Liver (tissue), 9 donors: Measurements from ENCODE around the gene PPP6R1. TPM values are rescaled to one million over a fixed set of nuclear protein-coding genes. Genes with fewer than 3 reads are reported as not detected.

Experiments
- DNase-seq: peaks from one replicate; pipeline ENCODE4 v3.0.0-alpha.2; 2017; ENCODE audit warnings: low spot score
- H3K27ac ChIP-seq, 2 donors: one replicate each; pipeline ENCODE4 v1.7.0; 2013; ENCODE audit warnings: inconsistent platforms in 2 of 2, low read length in 2 of 2, control low read depth in 1 of 2, low read depth in 1 of 2, mild to moderate bottlenecking in 1 of 2
- H3K27me3 ChIP-seq, 4 donors: one replicate each; pipeline versions ENCODE4 v1.6.1 to v1.7.0; 2013; ENCODE audit warnings: low read length in 3 of 4, inconsistent platforms in 1 of 4, mild to moderate bottlenecking in 1 of 4, moderate library complexity in 1 of 4; ENCODE audit not compliant: control insufficient read depth in 4 of 4, insufficient read depth in 4 of 4
- H3K36me3 ChIP-seq, 4 donors: one replicate each; pipeline versions ENCODE4 v1.6.1 to v1.7.0; 2013; ENCODE audit warnings: low read length in 3 of 4, mild to moderate bottlenecking in 3 of 4, low read depth in 1 of 4, moderate library complexity in 1 of 4; ENCODE audit not compliant: control insufficient read depth in 4 of 4, insufficient read depth in 3 of 4
- H3K4me1 ChIP-seq, 4 donors: one replicate each; pipeline versions ENCODE4 v1.6.1 to v1.7.0; 2013; ENCODE audit warnings: low read length in 3 of 4, mild to moderate bottlenecking in 3 of 4, moderate library complexity in 1 of 4; ENCODE audit not compliant: control insufficient read depth in 4 of 4, insufficient read depth in 4 of 4
- H3K4me3 ChIP-seq, 3 donors: one replicate each; pipeline versions ENCODE4 v1.6.1 to v1.7.0; 2013; ENCODE audit warnings: low read length in 3 of 3, control low read depth in 1 of 3, low read depth in 1 of 3, mild to moderate bottlenecking in 1 of 3
- H3K9ac ChIP-seq, 2 donors: one replicate each; pipeline ENCODE4 v1.7.0; 2013; ENCODE audit warnings: low read length in 2 of 2, mild to moderate bottlenecking in 2 of 2, moderate library complexity in 2 of 2, control low read depth in 1 of 2, low read depth in 1 of 2
- H3K9me3 ChIP-seq, 4 donors: one replicate each; pipeline versions ENCODE4 v1.6.1 to v1.7.0; 2013; ENCODE audit warnings: low read length in 3 of 4; ENCODE audit not compliant: control insufficient read depth in 4 of 4
- ATF3 ChIP-seq: IDR thresholded peaks from 2 replicates; pipeline ENCODE4 v1.6.1; 2016; ENCODE audit warnings: antibody characterized with exemption
- FOXA2 ChIP-seq: IDR thresholded peaks from 2 replicates; pipeline ENCODE4 v1.6.1; 2016; ENCODE audit warnings: antibody characterized with exemption
- JUND ChIP-seq, 2 donors: IDR thresholded peaks; 2 replicates each; pipeline ENCODE4 v1.6.1; 2016; ENCODE audit warnings: antibody characterized with exemption in 2 of 2
- NR2F2 ChIP-seq: IDR thresholded peaks from 2 replicates; pipeline ENCODE4 v1.6.1; 2016; ENCODE audit warnings: antibody characterized with exemption
- RAD21 ChIP-seq, 2 donors: IDR thresholded peaks; 2 replicates each; pipeline ENCODE4 v1.6.1; 2016; ENCODE audit warnings: antibody characterized with exemption in 2 of 2, mild to moderate bottlenecking in 2 of 2
- YY1 ChIP-seq: IDR thresholded peaks from 2 replicates; pipeline ENCODE4 v1.6.1; 2016; ENCODE audit warnings: antibody characterized with exemption, mild to moderate bottlenecking
- WGBS: extraction: QIAGEN DNeasy Blood & Tissue Kit; methylation state at CpG from one replicate; pipeline ENCODE4 v1.1.7; 2013; 5-methylcytosine and 5-hydroxymethylcytosine counted together
- polyA plus RNA-seq, 2 donors: library from polyadenylated mRNA; stranded (reverse) in 1 of 2; unstranded in 1 of 2; fragments of 200-250 nt in 1 of 2; fragments of >200 nt in 1 of 2; fragmentation: Nextera tagmentation in 1 of 2; extraction: Ambion mirVana in 1 of 2; gene quantifications; one replicate each; pipeline versions ENCODE4 v1.2.1 to v1.2.3, GENCODE V29; 2013 to 2015
- total RNA-seq, 2 donors: library from RNA; depleted of rRNA; stranded (reverse); fragments of >200 nt; gene quantifications; one replicate each; pipeline ENCODE4 v1.2.3, GENCODE V29; 2014
- TF ChIP-seq, protein P1 (sequence below): IDR thresholded peaks from 2 replicates; pipeline ENCODE4 v1.6.1; 2016; ENCODE audit warnings: antibody characterized with exemption, mild to moderate bottlenecking
- TF ChIP-seq, protein P2 (sequence below): fragments of 150-350 bp; IDR thresholded peaks from 2 replicates; pipeline ENCODE4 v1.5.1; 2017; ENCODE audit warnings: improper control_type of control experiment, low read depth, low read length; ENCODE audit not compliant: missing input control
- donor health status: healthy.
- donor health status: healthy.
- donor health status: healthy.
- donor health status: healthy.
- donor health status: healthy.

Gene PPP6R1
- total and polyA plus RNA-seq, 4 donors: 5.5 to 40.1 (median 22.5) TPM

DNA sequence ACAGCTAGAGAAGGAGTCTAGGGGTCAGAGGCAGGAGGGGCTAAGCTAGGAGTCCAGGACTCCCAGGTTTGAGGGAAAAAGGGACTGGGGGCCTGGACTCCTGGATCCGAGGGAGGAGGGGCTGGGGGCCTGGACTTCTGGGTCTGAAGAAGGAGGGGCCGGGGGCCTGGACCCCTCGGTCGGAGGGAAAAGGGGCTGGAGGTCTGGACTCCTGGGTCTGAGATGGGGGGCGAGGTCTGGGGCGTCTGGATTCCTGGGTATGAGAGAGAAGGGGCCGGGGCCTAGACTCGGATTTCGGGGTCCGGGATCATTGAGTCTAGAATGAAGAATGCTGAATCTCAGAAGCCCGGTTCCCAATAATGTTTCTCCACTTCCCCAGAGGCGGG lies 43.5 kb upstream of the PPP6R1 start (continued):
- TF ChIP-seq, protein P1, sequence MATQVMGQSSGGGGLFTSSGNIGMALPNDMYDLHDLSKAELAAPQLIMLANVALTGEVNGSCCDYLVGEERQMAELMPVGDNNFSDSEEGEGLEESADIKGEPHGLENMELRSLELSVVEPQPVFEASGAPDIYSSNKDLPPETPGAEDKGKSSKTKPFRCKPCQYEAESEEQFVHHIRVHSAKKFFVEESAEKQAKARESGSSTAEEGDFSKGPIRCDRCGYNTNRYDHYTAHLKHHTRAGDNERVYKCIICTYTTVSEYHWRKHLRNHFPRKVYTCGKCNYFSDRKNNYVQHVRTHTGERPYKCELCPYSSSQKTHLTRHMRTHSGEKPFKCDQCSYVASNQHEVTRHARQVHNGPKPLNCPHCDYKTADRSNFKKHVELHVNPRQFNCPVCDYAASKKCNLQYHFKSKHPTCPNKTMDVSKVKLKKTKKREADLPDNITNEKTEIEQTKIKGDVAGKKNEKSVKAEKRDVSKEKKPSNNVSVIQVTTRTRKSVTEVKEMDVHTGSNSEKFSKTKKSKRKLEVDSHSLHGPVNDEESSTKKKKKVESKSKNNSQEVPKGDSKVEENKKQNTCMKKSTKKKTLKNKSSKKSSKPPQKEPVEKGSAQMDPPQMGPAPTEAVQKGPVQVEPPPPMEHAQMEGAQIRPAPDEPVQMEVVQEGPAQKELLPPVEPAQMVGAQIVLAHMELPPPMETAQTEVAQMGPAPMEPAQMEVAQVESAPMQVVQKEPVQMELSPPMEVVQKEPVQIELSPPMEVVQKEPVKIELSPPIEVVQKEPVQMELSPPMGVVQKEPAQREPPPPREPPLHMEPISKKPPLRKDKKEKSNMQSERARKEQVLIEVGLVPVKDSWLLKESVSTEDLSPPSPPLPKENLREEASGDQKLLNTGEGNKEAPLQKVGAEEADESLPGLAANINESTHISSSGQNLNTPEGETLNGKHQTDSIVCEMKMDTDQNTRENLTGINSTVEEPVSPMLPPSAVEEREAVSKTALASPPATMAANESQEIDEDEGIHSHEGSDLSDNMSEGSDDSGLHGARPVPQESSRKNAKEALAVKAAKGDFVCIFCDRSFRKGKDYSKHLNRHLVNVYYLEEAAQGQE: no peak

DNA sequence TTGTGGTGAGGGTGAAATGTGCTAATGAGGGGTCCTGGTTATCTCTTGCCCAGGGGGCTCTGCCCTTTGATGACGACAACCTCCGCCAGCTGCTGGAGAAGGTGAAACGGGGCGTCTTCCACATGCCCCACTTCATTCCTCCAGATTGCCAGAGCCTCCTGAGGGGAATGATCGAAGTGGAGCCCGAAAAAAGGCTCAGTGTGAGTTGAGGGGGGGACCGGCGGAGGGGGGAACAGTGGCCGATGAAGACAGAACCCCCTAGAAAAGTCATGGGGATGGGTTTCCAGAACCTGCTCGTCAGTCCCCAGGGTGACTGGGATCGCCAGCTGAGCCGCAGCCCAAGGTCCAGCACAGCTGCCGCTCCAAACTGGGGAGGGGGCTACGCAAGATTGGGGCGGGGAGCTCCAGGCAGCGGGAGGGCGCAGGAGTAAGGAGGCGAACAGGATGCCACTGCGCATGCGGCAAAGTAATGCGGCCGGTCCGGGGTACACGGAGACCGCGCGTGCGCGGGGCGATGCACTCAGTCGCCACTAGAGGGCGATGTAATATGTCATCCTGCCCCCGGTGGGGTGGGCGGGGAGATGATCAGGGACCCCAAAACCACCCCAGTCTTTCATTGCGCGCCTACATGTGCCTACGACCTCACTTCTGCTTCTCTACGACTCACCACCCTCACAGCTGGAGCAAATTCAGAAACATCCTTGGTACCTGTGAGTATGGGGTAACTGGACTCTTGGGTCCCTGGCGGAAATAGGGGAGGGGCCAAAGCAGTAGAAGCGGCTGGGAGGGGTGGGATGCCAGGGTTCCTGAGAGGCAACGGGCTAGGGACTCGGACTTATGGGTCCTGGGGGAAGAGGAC lies 42.9 kb upstream of the PPP6R1 start:
- Histone ChIP-seq H3K9me3 (no peaks in the 10 kb centered on the region), H3K36me3 (no peaks in the 10 kb centered on the region), H3K27ac (no peak overlapping the region), H3K9ac (no peak overlapping the region), H3K4me3 (peak overlapping the region in 1 of 3 donors; percentile 38), H3K4me1 (peaks cover 0 to 7% (median 3%) of the 10 kb centered on the region in 4 donors), H3K27me3 (no peaks in the 10 kb centered on the region)
- DNase-seq: peak; percentile 93
- TF ChIP-seq JUND (IDR thresholded peaks at IDR 0.05): no peak
- no peak for TF ChIP-seq YY1
- TF ChIP-seq NR2F2: no peak
- TF ChIP-seq, protein P2, sequence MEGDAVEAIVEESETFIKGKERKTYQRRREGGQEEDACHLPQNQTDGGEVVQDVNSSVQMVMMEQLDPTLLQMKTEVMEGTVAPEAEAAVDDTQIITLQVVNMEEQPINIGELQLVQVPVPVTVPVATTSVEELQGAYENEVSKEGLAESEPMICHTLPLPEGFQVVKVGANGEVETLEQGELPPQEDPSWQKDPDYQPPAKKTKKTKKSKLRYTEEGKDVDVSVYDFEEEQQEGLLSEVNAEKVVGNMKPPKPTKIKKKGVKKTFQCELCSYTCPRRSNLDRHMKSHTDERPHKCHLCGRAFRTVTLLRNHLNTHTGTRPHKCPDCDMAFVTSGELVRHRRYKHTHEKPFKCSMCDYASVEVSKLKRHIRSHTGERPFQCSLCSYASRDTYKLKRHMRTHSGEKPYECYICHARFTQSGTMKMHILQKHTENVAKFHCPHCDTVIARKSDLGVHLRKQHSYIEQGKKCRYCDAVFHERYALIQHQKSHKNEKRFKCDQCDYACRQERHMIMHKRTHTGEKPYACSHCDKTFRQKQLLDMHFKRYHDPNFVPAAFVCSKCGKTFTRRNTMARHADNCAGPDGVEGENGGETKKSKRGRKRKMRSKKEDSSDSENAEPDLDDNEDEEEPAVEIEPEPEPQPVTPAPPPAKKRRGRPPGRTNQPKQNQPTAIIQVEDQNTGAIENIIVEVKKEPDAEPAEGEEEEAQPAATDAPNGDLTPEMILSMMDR: peak; percentile 98
- TF ChIP-seq RAD21 (IDR thresholded peaks at IDR 0.05): peak; percentile 73 to 80
- TF ChIP-seq, protein P1: no peak
- no peak for TF ChIP-seq FOXA2
- TF ChIP-seq ATF3: no peak
- 12% methylated on average over 42 of the region's 42 CpGs for WGBS
